GM19397 (cell line): ENCODE measurements around the gene PCDHGC5.

ENCODE experiments used
- ATAC-seq: cut with Tn5 transposase; IDR thresholded peaks from one replicate; pipeline ENCODE4 v1.9.1; 2021; ENCODE audit warnings: mild to moderate bottlenecking, moderate library complexity; ENCODE audit not compliant: unreplicated experiment

Gene PCDHGC5

DNA sequence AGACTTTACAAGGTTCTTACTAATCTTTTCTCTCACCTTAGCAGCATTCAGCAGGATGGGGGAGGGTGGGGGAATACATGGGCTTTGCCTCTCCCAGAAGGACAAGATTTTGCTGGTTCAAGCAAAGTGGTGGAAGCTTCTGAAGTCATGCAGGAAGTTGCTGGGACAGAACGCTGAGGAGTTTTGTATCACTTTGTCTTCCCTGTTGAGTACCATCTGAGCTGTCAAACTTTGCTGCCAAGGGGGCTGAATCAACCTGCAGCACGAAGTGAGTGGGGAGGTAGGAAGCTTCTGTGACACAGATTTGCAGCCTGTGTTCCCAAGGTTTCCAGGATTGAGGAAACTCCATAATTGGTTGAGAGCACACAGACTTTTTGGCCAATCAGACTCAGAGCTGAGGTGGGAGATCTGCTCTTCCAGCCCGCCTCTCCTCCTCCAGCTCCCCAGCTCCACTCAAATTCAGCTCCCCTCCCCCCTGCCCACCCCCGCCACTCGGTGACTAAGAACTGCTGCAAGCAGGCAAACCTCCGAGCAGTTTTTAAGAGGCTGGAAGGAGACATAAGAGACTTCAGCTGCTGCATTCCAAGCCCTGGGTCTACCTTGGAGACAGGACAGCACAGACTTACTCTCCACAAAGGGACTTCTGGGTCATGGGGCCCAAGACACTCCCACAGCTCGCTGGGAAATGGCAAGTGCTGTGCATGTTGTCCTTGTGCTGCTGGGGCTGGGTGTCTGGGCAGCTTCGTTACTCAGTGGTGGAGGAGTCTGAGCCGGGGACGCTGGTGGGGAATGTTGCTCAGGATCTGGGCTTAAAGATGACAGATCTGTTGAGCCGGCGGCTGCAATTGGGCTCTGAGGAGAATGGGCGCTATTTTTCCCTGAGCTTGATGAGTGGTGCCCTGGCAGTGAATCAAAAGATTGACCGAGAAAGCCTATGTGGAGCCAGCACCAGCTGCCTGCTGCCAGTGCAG lies at the start of gene PCDHGC5:
PCDHGC5 (plus strand) TSS at position 491 of the 971 bp plus-strand sequence; CDS start at position 651, 160 bp downstream.
- no peak for ATAC-seq

DNA sequence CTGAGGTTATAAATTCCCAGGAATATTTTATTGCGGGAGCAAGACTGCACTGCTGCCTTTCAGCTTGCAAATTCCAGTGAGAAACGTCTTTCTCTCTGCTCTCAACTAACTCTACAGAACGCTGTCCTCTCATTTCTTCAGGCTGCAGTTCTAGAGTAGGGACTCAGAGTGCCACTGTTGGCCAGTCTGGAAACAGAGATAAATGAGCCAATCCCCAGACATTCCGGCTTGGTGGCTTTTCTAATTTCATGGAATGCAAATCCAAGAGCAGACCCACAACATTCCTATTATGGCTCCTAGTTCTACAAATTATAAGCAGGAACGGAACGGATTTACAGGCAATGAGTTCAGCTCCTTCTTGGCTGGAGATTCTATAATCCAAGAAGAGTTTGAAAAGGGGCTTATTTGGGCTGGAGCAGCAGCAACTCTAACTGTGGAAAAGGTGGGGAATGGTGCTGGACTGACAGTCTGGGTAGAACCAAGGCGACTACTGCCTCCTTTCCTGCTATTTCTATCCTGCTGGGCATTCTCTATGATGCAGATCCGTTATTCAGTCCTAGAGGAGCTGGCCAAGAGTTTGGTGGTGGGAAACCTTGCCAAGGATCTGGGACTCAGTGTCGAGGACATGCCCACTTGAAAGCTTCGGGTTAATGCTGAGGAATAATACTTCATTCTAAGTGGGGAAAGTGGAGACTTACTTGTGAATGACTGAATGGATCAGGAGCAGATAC lies 49.3 kb upstream of the PCDHGC5 start:
- no peak for ATAC-seq

DNA sequence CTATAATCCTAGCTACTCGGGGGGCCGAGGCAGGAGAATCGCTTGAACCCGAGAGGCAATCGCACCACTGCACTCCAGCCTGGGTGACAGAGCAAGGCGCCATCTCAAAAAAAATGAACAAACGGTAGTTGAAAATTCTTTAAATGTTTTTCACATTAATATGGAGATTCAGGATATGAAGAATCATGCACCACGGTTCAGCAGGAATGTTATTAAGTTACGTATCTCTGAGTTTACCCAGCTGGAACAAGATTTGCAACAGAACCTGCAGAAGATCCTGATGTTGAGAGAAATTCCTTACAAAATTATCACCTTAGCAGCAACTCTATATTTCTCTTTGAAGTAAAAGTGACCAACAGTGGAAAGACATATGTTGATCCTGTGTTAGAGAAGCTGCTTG lies 48.5 kb upstream of the PCDHGC5 start:
- ATAC-seq = no peak

DNA sequence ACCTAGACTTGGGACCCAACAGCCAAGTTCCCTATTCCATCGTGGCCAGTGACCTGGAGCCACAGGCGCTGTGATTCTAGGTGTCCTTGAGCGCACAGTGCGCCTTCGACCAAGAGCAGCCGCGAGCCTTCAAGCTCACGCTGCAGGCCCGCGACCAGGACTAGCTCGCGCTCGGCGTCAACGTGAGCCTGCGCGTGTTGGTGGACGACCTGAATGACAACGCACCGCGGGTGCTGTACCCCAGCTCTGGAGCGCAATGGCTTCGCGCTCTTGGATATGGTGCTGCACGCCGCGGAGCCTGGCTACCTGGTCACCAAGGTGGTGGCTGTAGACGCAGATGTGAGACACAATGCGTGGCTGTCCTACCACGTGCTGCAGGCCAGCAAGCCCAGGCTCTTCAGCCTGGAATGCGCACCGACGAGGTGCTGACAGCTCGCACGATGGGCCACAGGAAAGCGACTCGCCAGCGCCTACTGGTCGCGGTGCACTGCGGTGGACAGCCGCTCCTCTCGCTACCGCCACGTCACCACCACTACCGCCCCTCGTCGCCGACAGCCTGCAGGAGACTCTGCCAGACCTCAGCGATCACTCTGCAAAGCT lies 47.2 kb upstream of the PCDHGC5 start:
- no peak for ATAC-seq

DNA sequence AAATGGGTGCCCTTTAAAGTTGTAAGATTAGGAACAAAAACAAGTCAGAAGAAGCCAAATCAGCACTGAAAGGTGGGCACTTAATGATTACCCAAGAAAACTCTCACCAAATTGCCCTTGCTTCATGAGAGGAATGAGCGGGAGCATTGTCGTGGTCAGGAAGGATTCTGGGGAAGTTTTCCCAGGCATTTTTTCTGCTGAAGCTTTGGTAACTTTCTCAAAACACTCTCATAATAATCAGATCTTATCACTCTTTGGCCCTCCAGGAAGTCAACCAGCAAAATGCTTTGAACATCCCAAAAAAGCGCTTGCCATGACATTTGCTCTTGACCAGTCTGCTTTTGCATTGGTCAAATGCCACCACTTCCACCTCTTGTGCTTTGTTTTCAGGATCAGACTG lies 23.5 kb upstream of the PCDHGC5 start:
- no peak for ATAC-seq

DNA sequence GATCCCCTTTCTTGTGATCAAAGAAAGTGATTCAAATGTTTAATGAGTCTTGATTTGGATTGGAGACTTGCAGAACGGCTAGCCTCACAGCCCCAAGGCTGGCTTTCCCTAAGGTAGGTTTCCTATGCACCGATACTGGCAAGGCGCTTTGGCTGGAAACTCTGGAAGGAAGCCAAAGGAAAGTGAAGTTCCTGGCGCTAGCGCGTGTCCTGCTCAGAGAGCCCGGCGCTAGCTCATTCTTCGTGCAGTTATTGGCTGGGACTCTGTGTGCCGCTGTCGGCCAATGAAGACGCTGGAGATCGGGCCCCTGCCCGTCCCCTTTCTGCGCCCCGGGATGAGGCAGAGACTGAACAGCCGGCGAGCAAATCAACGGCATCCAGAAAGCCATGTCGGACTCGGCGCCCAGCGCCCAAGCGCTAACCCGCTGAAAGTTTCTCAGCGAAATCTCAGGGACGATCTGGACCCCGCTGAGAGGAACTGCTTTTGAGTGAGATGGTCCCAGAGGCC lies 13.2 kb upstream of the PCDHGC5 start, which contains the start of gene PCDHGC3:
PCDHGC3 (plus strand) TSS at position 342 of the 507 bp plus-strand sequence; CDS start at position 493, 151 bp downstream.
- peak; percentile 96 for ATAC-seq

DNA sequence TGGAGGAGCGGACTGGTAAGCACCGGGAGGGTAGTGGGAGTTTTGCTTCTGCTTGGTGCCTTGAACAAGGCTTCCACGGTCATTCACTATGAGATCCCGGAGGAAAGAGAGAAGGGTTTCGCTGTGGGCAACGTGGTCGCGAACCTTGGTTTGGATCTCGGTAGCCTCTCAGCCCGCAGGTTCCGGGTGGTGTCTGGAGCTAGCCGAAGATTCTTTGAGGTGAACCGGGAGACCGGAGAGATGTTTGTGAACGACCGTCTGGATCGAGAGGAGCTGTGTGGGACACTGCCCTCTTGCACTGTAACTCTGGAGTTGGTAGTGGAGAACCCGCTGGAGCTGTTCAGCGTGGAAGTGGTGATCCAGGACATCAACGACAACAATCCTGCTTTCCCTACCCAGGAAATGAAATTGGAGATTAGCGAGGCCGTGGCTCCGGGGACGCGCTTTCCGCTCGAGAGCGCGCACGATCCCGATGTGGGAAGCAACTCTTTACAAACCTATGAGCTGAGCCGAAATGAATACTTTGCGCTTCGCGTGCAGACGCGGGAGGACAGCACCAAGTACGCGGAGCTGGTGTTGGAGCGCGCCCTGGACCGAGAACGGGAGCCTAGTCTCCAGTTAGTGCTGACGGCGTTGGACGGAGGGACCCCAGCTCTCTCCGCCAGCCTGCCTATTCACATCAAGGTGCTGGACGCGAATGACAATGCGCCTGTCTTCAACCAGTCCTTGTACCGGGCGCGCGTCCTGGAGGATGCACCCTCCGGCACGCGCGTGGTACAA lies 12.6 kb upstream of the PCDHGC5 start:
- peak; percentile 26 for ATAC-seq

DNA sequence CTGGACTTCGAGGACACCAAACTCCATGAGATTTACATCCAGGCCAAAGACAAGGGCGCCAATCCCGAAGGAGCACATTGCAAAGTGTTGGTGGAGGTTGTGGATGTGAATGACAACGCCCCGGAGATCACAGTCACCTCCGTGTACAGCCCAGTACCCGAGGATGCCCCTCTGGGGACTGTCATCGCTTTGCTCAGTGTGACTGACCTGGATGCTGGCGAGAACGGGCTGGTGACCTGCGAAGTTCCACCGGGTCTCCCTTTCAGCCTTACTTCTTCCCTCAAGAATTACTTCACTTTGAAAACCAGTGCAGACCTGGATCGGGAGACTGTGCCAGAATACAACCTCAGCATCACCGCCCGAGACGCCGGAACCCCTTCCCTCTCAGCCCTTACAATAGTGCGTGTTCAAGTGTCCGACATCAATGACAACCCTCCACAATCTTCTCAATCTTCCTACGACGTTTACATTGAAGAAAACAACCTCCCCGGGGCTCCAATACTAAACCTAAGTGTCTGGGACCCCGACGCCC lies 11.8 kb upstream of the PCDHGC5 start:
- ATAC-seq = no peak

DNA sequence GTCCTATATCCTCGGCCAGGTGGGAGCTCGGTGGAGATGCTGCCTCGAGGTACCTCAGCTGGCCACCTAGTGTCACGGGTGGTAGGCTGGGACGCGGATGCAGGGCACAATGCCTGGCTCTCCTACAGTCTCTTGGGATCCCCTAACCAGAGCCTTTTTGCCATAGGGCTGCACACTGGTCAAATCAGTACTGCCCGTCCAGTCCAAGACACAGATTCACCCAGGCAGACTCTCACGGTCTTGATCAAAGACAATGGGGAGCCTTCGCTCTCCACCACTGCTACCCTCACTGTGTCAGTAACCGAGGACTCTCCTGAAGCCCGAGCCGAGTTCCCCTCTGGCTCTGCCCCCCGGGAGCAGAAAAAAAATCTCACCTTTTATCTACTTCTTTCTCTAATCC lies 11.1 kb upstream of the PCDHGC5 start:
- ATAC-seq = no peak

DNA sequence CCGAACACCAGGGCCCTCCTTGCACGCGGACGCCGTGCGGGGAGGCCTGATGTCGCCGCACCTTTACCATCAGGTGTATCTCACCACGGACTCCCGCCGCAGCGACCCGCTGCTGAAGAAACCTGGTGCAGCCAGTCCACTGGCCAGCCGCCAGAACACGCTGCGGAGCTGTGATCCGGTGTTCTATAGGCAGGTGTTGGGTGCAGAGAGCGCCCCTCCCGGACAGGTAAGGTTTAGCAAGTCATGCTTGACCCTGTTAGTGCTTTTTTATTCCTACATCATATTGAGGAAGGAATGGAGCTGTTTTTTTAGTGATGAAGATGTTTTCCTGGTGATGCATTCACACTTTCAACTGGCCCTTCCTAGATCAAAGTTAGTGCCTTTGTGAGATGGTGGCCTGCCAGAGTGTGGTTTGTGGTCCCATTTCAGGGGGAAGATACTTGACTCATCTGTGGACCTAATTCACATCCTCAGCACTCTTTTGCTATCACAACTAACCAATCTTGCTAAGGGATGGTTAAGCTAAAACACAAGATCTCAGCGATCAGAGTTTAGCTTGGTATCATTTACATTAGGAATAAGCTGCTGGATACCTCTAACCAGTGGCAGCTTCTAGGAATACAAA lies 10.4 kb upstream of the PCDHGC5 start:
- ATAC-seq = no peak

DNA sequence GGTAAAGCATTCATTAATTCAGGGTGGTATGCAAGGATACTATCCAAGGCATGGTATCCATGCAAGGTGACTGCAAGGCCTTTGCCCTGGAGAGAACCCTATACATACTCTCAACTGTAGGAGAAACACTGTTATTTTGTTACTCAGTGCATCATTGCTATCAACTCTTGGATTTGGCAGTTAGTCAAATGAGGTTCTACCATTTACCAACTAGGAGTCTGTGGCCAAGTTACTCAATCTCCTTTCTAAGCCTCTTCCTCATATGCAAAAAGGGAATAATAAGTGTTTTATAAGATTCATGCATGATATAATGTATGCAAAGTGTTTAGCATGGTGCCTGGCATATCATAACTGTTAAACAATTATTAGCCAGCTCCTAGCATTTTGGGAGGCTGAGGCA lies 9.1 kb upstream of the PCDHGC5 start:
- ATAC-seq = no peak

DNA sequence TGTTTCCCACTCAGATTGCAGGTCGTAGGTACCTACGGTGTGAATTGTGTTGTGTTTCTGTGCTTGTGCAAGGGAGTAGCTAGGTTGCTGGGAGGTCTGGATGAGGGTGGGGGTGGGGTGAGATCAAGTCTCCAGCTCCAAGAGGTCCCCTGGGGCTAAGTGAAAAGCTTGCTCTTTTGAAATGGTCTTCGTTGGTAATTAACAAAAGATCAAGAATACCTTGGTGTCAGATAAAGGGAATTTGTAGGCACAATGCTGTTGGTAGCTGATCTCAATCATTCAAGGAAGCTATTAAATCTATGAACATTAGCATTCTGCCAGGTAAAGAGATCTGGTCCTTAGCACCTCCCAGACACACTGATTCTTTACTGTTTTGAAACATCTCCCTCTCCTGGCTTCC lies 5.0 kb upstream of the PCDHGC5 start:
- ATAC-seq = no peak

DNA sequence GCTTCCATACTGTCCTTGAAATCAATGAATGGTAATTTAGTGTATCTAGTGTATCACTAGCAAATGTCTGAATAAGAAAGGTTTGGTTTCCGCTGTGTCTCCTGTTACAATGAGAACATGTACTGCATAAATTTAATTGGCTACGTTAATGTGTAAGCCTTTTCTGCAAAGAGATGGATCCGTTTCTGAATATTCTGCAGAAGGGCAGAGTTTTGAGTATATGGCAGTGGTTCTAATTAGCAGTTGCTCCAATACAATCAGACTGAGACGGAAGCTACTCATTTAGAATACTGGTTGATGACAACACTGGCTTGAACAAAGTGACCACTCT lies 4.6 kb upstream of the PCDHGC5 start:
- no peak for ATAC-seq

DNA sequence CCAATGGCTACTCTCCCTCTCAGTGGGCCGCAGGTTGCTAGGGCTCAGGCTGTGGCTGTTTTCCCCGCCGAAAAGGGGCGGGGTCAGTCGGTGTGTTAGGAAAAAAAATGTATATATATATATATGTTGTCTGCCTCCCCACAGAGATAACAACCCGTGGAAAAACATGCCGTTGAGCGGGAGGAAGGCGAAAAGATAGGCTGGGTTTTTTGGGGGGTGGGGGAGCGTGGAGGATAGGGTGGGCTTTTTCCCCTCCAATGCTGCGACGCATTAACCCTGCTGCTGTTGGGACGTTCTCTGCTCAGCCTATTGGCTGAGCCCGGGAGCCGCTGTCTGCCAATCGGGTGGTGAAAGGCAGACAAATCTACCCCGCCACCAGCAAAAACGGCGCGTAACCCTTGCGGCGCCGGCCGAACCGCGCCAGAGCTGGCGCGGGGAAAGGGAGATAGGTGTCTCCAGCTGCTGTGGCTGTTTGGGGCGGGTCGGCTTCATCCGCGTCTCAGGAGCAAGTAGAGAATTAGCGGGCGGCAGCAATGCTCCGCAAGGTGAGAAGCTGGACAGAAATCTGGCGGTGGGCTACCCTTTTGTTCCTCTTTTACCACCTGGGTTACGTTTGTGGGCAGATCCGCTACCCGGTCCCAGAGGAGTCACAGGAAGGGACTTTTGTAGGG lies 4.1 kb upstream of the PCDHGC5 start, which contains the start of gene PCDHGC4:
PCDHGC4 (plus strand) TSS at position 390 of the 671 bp plus-strand sequence; CDS start at position 534, 144 bp downstream.
- no peak for ATAC-seq

DNA sequence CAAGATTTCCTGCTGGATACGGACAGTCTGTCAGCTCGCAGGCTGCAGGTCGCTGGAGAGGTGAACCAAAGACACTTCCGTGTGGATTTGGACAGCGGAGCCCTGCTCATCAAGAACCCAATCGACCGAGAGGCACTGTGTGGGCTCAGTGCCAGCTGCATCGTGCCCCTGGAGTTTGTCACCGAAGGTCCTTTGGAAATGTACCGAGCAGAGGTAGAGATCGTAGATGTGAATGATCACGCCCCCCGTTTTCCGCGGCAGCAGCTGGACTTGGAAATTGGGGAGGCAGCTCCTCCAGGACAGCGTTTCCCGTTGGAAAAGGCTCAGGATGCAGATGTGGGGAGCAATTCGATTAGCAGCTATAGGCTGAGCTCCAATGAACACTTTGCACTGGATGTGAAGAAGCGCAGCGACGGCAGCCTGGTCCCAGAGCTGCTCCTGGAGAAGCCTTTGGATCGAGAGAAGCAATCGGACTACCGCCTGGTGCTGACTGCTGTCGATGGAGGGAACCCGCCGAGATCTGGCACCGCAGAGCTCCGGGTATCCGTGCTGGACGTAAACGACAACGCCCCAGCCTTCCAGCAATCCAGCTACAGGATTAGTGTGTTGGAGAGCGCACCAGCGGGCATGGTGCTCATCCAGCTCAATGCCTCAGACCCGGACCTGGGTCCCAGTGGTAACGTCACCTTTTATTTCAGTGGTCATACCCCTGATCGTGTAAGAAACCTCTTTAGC lies 3.4 kb upstream of the PCDHGC5 start:
- ATAC-seq = no peak

DNA sequence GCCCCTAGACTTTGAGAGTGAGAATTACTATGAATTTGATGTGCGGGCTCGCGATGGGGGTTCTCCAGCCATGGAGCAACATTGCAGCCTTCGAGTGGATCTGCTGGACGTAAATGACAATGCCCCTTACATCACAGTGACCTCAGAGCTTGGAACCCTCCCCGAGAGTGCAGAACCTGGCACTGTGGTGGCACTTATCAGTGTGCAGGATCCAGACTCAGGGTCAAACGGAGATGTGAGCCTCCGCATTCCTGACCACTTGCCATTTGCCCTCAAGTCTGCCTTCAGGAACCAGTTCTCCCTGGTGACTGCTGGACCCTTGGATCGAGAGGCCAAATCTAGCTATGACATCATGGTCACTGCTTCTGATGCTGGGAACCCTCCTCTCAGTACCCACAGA lies 2.8 kb upstream of the PCDHGC5 start:
- ATAC-seq = no peak

DNA sequence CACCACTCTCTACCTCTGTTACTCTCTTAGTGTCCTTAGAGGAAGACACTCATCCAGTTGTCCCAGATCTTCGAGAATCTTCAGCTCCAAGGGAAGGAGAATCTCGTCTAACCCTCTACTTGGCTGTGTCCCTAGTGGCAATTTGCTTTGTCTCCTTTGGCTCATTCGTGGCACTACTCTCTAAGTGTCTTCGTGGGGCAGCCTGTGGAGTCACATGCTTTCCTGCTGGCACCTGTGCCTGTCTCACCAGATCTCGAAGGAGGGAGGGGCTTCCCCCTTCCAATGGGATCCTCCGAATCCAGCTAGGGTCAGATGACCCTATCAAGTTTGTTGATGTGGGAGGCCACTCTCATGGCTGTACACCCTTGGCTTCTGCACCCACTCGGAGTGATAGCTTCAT lies 1.8 kb upstream of the PCDHGC5 start:
- no peak for ATAC-seq

DNA sequence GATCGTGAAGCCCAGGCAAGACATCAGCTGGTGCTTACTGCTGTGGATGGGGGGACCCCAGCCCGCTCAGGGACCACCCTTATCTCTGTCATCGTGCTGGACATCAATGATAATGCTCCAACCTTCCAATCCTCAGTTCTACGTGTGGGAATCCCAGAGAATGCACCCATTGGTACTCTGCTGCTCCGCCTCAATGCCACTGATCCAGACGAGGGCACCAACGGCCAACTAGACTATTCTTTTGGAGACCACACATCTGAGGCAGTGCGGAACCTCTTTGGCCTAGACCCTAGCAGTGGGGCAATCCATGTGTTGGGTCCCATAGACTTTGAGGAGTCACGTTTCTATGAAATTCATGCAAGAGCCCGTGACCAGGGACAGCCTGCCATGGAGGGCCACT lies 960 bp downstream of the PCDHGC5 start:
- no peak for ATAC-seq

DNA sequence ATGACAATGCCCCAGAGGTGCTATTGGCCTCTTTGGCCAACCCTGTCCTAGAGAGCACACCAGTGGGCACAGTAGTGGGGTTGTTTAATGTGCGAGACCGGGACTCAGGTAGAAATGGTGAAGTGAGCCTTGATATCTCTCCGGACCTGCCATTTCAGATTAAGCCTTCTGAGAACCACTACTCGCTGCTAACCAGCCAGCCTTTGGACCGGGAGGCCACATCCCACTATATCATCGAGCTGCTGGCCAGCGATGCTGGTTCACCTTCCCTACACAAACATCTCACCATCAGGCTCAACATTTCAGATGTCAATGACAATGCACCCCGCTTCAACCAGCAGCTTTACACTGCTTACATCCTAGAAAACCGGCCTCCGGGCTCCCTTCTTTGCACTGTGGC lies 1.4 kb downstream of the PCDHGC5 start:
- ATAC-seq = no peak
